NCI-H526 treated with DMSO at 0.1 percent for 48 hours (cell line): Measurements from ENCODE around the gene CDR2.
A peak's percentile ranks its signal among the peaks of the same experiment; 100 is the strongest.
"Not testable (repeated sequence)": the region's sequence is repeated elsewhere in the genome, so short reads cannot be mapped to it uniquely, and the experiment has no call there.

Experiments used
- DNase-seq: peaks from one replicate; lab custom pipeline; 2025; lab: John Stamatoyannopoulos, UW

CDR2 gene

GRCh38 chr16:22375963-22376640, 1.7 kb upstream of the CDR2 start:
- DNase-seq: no peak

GRCh38 chr16:22375117-22375962, 921 bp upstream of the CDR2 start:
- DNase-seq: no peak

- DNase-seq: peak; percentile 26
Observed at GRCh38 chr16:22373662-22374310, 633 bp downstream of the CDR2 start.

- no peak for DNase-seq
Observed at GRCh38 chr16:22372882-22373661, 1.3 kb downstream of the CDR2 start.

GRCh38 chr16:22370038-22370820, 4.2 kb downstream of the CDR2 start:
- no peak for DNase-seq

- DNase-seq: no peak
Observed at GRCh38 chr16:22369221-22369811, 5.1 kb downstream of the CDR2 start.

- DNase-seq: not testable (repeated sequence)
Observed at GRCh38 chr16:22368200-22368826, 6.1 kb downstream of the CDR2 start.

- DNase-seq: no peak
Observed at GRCh38 chr16:22366889-22367288, 7.5 kb downstream of the CDR2 start.

- DNase-seq: no peak
Observed at GRCh38 chr16:22366371-22366770, 8.0 kb downstream of the CDR2 start.

GRCh38 chr16:22364241-22364640, 10.2 kb downstream of the CDR2 start:
- no peak for DNase-seq

GRCh38 chr16:22360963-22361659, 13.3 kb downstream of the CDR2 start:
- no peak for DNase-seq

- no peak for DNase-seq
Observed at GRCh38 chr16:22359679-22360078, 14.7 kb downstream of the CDR2 start.

GRCh38 chr16:22358000-22358399, 16.4 kb downstream of the CDR2 start:
- no peak for DNase-seq

GRCh38 chr16:22357635-22357971, 16.8 kb downstream of the CDR2 start:
- DNase-seq: no peak

GRCh38 chr16:22356930-22357634, 17.3 kb downstream of the CDR2 start:
- DNase-seq: no peak

- DNase-seq: no peak
Observed at GRCh38 chr16:22355487-22355908, 18.9 kb downstream of the CDR2 start.

- no peak for DNase-seq
Observed at GRCh38 chr16:22353933-22354541, 20.4 kb downstream of the CDR2 start.

GRCh38 chr16:22353191-22353919, 21.1 kb downstream of the CDR2 start:
- DNase-seq: no peak
